Liver (tissue), 9 donors: ENCODE results near the gene C11orf98. TPM values are rescaled to one million over a fixed set of nuclear protein-coding genes. Genes with fewer than 3 reads are reported as not detected.
A peak's percentile ranks its signal among the peaks of the same experiment; 100 is the strongest.

Experiments used
- DNase-seq: peaks from one replicate; pipeline ENCODE4 v3.0.0-alpha.2; 2017; ENCODE audit warnings: low spot score
- H3K27ac ChIP-seq, 2 donors: one replicate each; pipeline ENCODE4 v1.7.0; 2013; ENCODE audit warnings: inconsistent platforms in 2 of 2, low read length in 2 of 2, control low read depth in 1 of 2, low read depth in 1 of 2, mild to moderate bottlenecking in 1 of 2
- H3K27me3 ChIP-seq, 4 donors: one replicate each; pipeline versions ENCODE4 v1.6.1 to v1.7.0; 2013; ENCODE audit warnings: low read length in 3 of 4, inconsistent platforms in 1 of 4, mild to moderate bottlenecking in 1 of 4, moderate library complexity in 1 of 4; ENCODE audit not compliant: control insufficient read depth in 4 of 4, insufficient read depth in 4 of 4
- H3K36me3 ChIP-seq, 4 donors: one replicate each; pipeline versions ENCODE4 v1.6.1 to v1.7.0; 2013; ENCODE audit warnings: low read length in 3 of 4, mild to moderate bottlenecking in 3 of 4, low read depth in 1 of 4, moderate library complexity in 1 of 4; ENCODE audit not compliant: control insufficient read depth in 4 of 4, insufficient read depth in 3 of 4
- H3K4me1 ChIP-seq, 4 donors: one replicate each; pipeline versions ENCODE4 v1.6.1 to v1.7.0; 2013; ENCODE audit warnings: low read length in 3 of 4, mild to moderate bottlenecking in 3 of 4, moderate library complexity in 1 of 4; ENCODE audit not compliant: control insufficient read depth in 4 of 4, insufficient read depth in 4 of 4
- H3K4me3 ChIP-seq, 3 donors: one replicate each; pipeline versions ENCODE4 v1.6.1 to v1.7.0; 2013; ENCODE audit warnings: low read length in 3 of 3, control low read depth in 1 of 3, low read depth in 1 of 3, mild to moderate bottlenecking in 1 of 3
- H3K9ac ChIP-seq, 2 donors: one replicate each; pipeline ENCODE4 v1.7.0; 2013; ENCODE audit warnings: low read length in 2 of 2, mild to moderate bottlenecking in 2 of 2, moderate library complexity in 2 of 2, control low read depth in 1 of 2, low read depth in 1 of 2
- H3K9me3 ChIP-seq, 4 donors: one replicate each; pipeline versions ENCODE4 v1.6.1 to v1.7.0; 2013; ENCODE audit warnings: low read length in 3 of 4; ENCODE audit not compliant: control insufficient read depth in 4 of 4
- ATF3 ChIP-seq: IDR thresholded peaks from 2 replicates; pipeline ENCODE4 v1.6.1; 2016; ENCODE audit warnings: antibody characterized with exemption
- CTCF ChIP-seq: fragments of 150-350 bp; IDR thresholded peaks from 2 replicates; pipeline ENCODE4 v1.5.1; 2017; ENCODE audit warnings: improper control_type of control experiment, low read depth, low read length; ENCODE audit not compliant: missing input control
- EGR1 ChIP-seq, 2 donors: IDR thresholded peaks; 2 replicates each; pipeline ENCODE4 v1.6.1; 2016 to 2018; ENCODE audit warnings: antibody characterized with exemption in 2 of 2, low read depth in 2 of 2
- FOXA1 ChIP-seq: IDR thresholded peaks from 2 replicates; pipeline ENCODE4 v1.6.1; 2016; ENCODE audit warnings: antibody characterized with exemption
- FOXA2 ChIP-seq: IDR thresholded peaks from 2 replicates; pipeline ENCODE4 v1.6.1; 2016; ENCODE audit warnings: antibody characterized with exemption
- GABPA ChIP-seq, 2 donors: IDR thresholded peaks in 1 of 2; conservative IDR thresholded peaks in 1 of 2; 2 replicates each; pipeline ENCODE4 v1.6.1; 2016; ENCODE audit warnings: antibody characterized with exemption in 2 of 2, mild to moderate bottlenecking in 1 of 2, moderate library complexity in 1 of 2
- HNF4G ChIP-seq: IDR thresholded peaks from 2 replicates; pipeline ENCODE4 v1.6.1; 2016; ENCODE audit warnings: antibody characterized with exemption
- NR2F2 ChIP-seq: IDR thresholded peaks from 2 replicates; pipeline ENCODE4 v1.6.1; 2016; ENCODE audit warnings: antibody characterized with exemption
- RAD21 ChIP-seq, 2 donors: IDR thresholded peaks; 2 replicates each; pipeline ENCODE4 v1.6.1; 2016; ENCODE audit warnings: antibody characterized with exemption in 2 of 2, mild to moderate bottlenecking in 2 of 2
- TAF1 ChIP-seq: conservative IDR thresholded peaks from 2 replicates; pipeline ENCODE4 v1.6.1; 2016; ENCODE audit warnings: antibody characterized with exemption, mild to moderate bottlenecking
- YY1 ChIP-seq: IDR thresholded peaks from 2 replicates; pipeline ENCODE4 v1.6.1; 2016; ENCODE audit warnings: antibody characterized with exemption, mild to moderate bottlenecking
- WGBS: extraction: QIAGEN DNeasy Blood & Tissue Kit; methylation state at CpG from one replicate; pipeline ENCODE4 v1.1.7; 2013; 5-methylcytosine and 5-hydroxymethylcytosine counted together
- polyA plus RNA-seq, 2 donors: library from polyadenylated mRNA; stranded (reverse) in 1 of 2; unstranded in 1 of 2; fragments of 200-250 nt in 1 of 2; fragments of >200 nt in 1 of 2; fragmentation: Nextera tagmentation in 1 of 2; extraction: Ambion mirVana in 1 of 2; gene quantifications; one replicate each; pipeline versions ENCODE4 v1.2.1 to v1.2.3, GENCODE V29; 2013 to 2015
- total RNA-seq, 2 donors: library from RNA; depleted of rRNA; stranded (reverse); fragments of >200 nt; gene quantifications; one replicate each; pipeline ENCODE4 v1.2.3, GENCODE V29; 2014
- donor health status: healthy.
- donor health status: healthy.
- donor health status: healthy.
- donor health status: healthy.
- donor health status: healthy.

Gene C11orf98
- total and polyA plus RNA-seq, 4 donors, result 16.5 to 49.9 (median 30.7) TPM

GRCh38 chr11:62648967-62649364 lies 16.0 kb downstream of the C11orf98 start (continued):
- TF ChIP-seq CTCF (no peak), GABPA (IDR thresholded peaks at IDR 0.05 in 1 of 2, conservative IDR thresholded peaks at IDR 0.05 in 1 of 2) (no peak), NR2F2 (no peak), FOXA1 (no peak), YY1 (no peak), RAD21 (IDR thresholded peaks at IDR 0.05) (no peak)

- TF ChIP-seq EGR1 (IDR thresholded peaks at IDR 0.05; ENCODE audit: low read depth in 2 of 2) (no peak), ATF3 (no peak), GABPA (IDR thresholded peaks at IDR 0.05 in 1 of 2, conservative IDR thresholded peaks at IDR 0.05 in 1 of 2) (no peak)
- Histone ChIP-seq H3K36me3 (peaks cover 0 to 12% (median 4%) of the 10 kb centered on the region in 4 donors), H3K27ac (no peak overlapping the region), H3K27me3 (no peaks in the 10 kb centered on the region), H3K9me3 (no peaks in the 10 kb centered on the region), H3K9ac (no peak overlapping the region), H3K4me3 (no peak overlapping the region), H3K4me1 (peaks cover 6 to 44% (median 38%) of the 10 kb centered on the region in 4 donors)
- no peak for DNase-seq
- 96% methylated on average over 24 of the region's 24 CpGs for WGBS
Measured at GRCh38 chr11:62648185-62648966, 16.6 kb downstream of the C11orf98 start.

GRCh38 chr11:62647609-62648005 lies 17.4 kb downstream of the C11orf98 start:
- no peaks in the 10 kb centered on the region for H3K27me3 ChIP-seq
- no peaks in the 10 kb centered on the region for H3K9me3 ChIP-seq
- H3K9ac ChIP-seq, result no peak overlapping the region
- WGBS, result 72% methylated on average over 6 of the region's 6 CpGs
- peaks cover 6 to 42% (median 37%) of the 10 kb centered on the region in 4 donors for H3K4me1 ChIP-seq
- no peak for DNase-seq
- TF ChIP-seq ATF3, result no peak
- no peak for TF ChIP-seq HNF4G
- no peak for TF ChIP-seq FOXA2
- no peak for TF ChIP-seq YY1
- TF ChIP-seq TAF1, result no peak
- peaks cover 0 to 14% (median 6%) of the 10 kb centered on the region in 4 donors for H3K36me3 ChIP-seq
- H3K4me3 ChIP-seq, result no peak overlapping the region
- peak overlapping the region in 1 of 2 donors; percentile 64 for H3K27ac ChIP-seq
